ENCODE results near the gene YWHAB. TPM values are rescaled to one million over a fixed set of nuclear protein-coding genes. Genes with fewer than 3 reads are reported as not detected.

YWHAB gene
- total RNA-seq, 1 experiment from 2014 or later = 267 TPM

GRCh38 chr20:44931911-44932310 lies 46.4 kb downstream of the YWHAB start:
- H3K36me3 ChIP-seq (ENCODE audit: control insufficient read depth, insufficient read depth, low read length) = no peaks in the 10 kb centered on the region
- intact Hi-C loops (cut with micrococcal nuclease; ENCODE audit: unreplicated experiment) (no loop called here), in situ Hi-C loops (cut with HindIII; ENCODE audit: low pct_unique_long_range_greater_than_20kb, low sequenced_read_pairs) (no loop called here)
- H3K27me3 ChIP-seq (ENCODE audit: control insufficient read depth, insufficient read depth, low read length) = no peaks in the 10 kb centered on the region
- ChIA-PET CTCF (no interaction called here), POLR2A (no interaction called here)
- DNase-seq (ENCODE audit: low read depth, low spot score) (no peak), ATAC-seq (no peak)
- no peaks in the 10 kb centered on the region for H3K4me1 ChIP-seq (ENCODE audit: control insufficient read depth, insufficient read depth, low read length)
- no peak overlapping the region for H3K27ac ChIP-seq (ENCODE audit: low read length)
- no peaks in the 10 kb centered on the region for H3K9me3 ChIP-seq (ENCODE audit: control insufficient read depth, insufficient read depth, low read depth, low read length)
- H3K4me3 ChIP-seq (ENCODE audit: low read depth in 2 of 2, low read length in 2 of 2) = no peak overlapping the region
- BruUV-seq (replicated peaks) = TSS peak; percentile 92
- TF ChIP-seq CTCF (IDR thresholded peaks at IDR 0.05) (no peak), TCF7L2 (IDR thresholded peaks at IDR 0.05; ENCODE audit: low read depth, low read length) (no peak), POLR2AphosphoS5 (IDR thresholded peaks at IDR 0.05; ENCODE audit: low read depth, low read length) (no peak), SIN3A (IDR thresholded peaks at IDR 0.05; ENCODE audit: borderline replicate concordance, insufficient read depth, low read depth, low read length) (no peak)
- TF ChIP-seq, protein P1, sequence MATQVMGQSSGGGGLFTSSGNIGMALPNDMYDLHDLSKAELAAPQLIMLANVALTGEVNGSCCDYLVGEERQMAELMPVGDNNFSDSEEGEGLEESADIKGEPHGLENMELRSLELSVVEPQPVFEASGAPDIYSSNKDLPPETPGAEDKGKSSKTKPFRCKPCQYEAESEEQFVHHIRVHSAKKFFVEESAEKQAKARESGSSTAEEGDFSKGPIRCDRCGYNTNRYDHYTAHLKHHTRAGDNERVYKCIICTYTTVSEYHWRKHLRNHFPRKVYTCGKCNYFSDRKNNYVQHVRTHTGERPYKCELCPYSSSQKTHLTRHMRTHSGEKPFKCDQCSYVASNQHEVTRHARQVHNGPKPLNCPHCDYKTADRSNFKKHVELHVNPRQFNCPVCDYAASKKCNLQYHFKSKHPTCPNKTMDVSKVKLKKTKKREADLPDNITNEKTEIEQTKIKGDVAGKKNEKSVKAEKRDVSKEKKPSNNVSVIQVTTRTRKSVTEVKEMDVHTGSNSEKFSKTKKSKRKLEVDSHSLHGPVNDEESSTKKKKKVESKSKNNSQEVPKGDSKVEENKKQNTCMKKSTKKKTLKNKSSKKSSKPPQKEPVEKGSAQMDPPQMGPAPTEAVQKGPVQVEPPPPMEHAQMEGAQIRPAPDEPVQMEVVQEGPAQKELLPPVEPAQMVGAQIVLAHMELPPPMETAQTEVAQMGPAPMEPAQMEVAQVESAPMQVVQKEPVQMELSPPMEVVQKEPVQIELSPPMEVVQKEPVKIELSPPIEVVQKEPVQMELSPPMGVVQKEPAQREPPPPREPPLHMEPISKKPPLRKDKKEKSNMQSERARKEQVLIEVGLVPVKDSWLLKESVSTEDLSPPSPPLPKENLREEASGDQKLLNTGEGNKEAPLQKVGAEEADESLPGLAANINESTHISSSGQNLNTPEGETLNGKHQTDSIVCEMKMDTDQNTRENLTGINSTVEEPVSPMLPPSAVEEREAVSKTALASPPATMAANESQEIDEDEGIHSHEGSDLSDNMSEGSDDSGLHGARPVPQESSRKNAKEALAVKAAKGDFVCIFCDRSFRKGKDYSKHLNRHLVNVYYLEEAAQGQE (IDR thresholded peaks at IDR 0.05; ENCODE audit: insufficient read depth in 1 of 2, low read depth in 2 of 2, low read length in 1 of 2) = no peak

GRCh38 chr20:44932916-44933315 lies 47.4 kb downstream of the YWHAB start:
- Histone ChIP-seq H3K27me3 (ENCODE audit: control insufficient read depth, insufficient read depth, low read length) (no peaks in the 10 kb centered on the region), H3K9me3 (ENCODE audit: control insufficient read depth, insufficient read depth, low read depth, low read length) (no peaks in the 10 kb centered on the region), H3K4me1 (ENCODE audit: control insufficient read depth, insufficient read depth, low read length) (no peaks in the 10 kb centered on the region), H3K36me3 (ENCODE audit: control insufficient read depth, insufficient read depth, low read length) (no peaks in the 10 kb centered on the region), H3K27ac (ENCODE audit: low read length) (no peak overlapping the region), H3K4me3 (ENCODE audit: low read depth in 2 of 2, low read length in 2 of 2) (no peak overlapping the region)
- BruUV-seq (replicated peaks) = no TSS peak
- POLR2A ChIA-PET = no interaction called here
- no peak for TF ChIP-seq TCF7L2 (IDR thresholded peaks at IDR 0.05; ENCODE audit: low read depth, low read length)
- TF ChIP-seq, protein P1 (IDR thresholded peaks at IDR 0.05; ENCODE audit: insufficient read depth in 1 of 2, low read depth in 2 of 2, low read length in 1 of 2) = no peak
- no peak for TF ChIP-seq POLR2AphosphoS5 (IDR thresholded peaks at IDR 0.05; ENCODE audit: low read depth, low read length)
- no peak for TF ChIP-seq CTCF (IDR thresholded peaks at IDR 0.05)
- TF ChIP-seq SIN3A (IDR thresholded peaks at IDR 0.05; ENCODE audit: borderline replicate concordance, insufficient read depth, low read depth, low read length) = no peak
- no peak for DNase-seq (ENCODE audit: low read depth, low spot score)
- in situ Hi-C loops (cut with HindIII; ENCODE audit: low pct_unique_long_range_greater_than_20kb, low sequenced_read_pairs) (no loop called here), intact Hi-C loops (cut with micrococcal nuclease; ENCODE audit: unreplicated experiment) (no loop called here)
- CTCF ChIA-PET = interaction anchor here (0.5 kb wide), 1 partner anchor 1744 kb away, joined by 4 read pairs; no protein-coding TSS in a partner anchor
- no peak for ATAC-seq
